Measurements from ENCODE around the gene COX4I2. TPM values are rescaled to one million over a fixed set of nuclear protein-coding genes. Genes with fewer than 3 reads are reported as not detected.

COX4I2 gene
- total and polyA plus RNA-seq, 2 donors (not counting 1 experiment from before 2014, with no cell fraction given): not detected

GRCh38 chr20:31689141-31689540 lies 51.4 kb downstream of the COX4I2 start:
- Mint-ChIP-seq H3K4me1 (peaks cover 47% of the 10 kb centered on the region), H3K27ac (no peak overlapping the region), H3K9me3 (ENCODE audit: insufficient read depth) (no peaks in the 10 kb centered on the region), H3K4me3 (no peak overlapping the region), H3K27me3 (no peaks in the 10 kb centered on the region)
- DNase-seq: no peak
- TF ChIP-seq EZH2 (IDR thresholded peaks at IDR 0.05; ENCODE audit: borderline replicate concordance, insufficient read depth, low read depth, low read length, poor library complexity, severe bottlenecking): no peak
- TF ChIP-seq CTCF (IDR thresholded peaks at IDR 0.05): no peak
- Histone ChIP-seq H3K27ac (ENCODE audit: low read length in 2 of 2) (no peak overlapping the region), H2AFZ (ENCODE audit: insufficient read depth, low read depth, low read length, poor library complexity, severe bottlenecking) (no peak overlapping the region), H3K4me3 (ENCODE audit: control extremely low read depth in 1 of 5, extremely low read depth in 1 of 5, insufficient read depth in 1 of 5, low read depth in 2 of 5, low read length in 4 of 5) (no peak overlapping the region), H4K20me1 (ENCODE audit: control insufficient read depth, insufficient read depth, low read length, poor library complexity, severe bottlenecking) (no peaks in the 10 kb centered on the region), H3K9ac (ENCODE audit: low read length) (no peak overlapping the region), H3K9me3 (ENCODE audit: control extremely low read depth in 1 of 3, control insufficient read depth in 2 of 3, insufficient read depth in 1 of 3, low read length in 2 of 3) (no peaks in the 10 kb centered on the region), H3K4me2 (replicated peaks; ENCODE audit: low read depth, low read length, poor library complexity, severe bottlenecking) (no peak overlapping the region), H3K36me3 (replicated peaks in 1 of 2; ENCODE audit: control extremely low read depth in 1 of 2, control insufficient read depth in 1 of 2, extremely low read depth in 1 of 2, insufficient read depth in 2 of 2, low read length in 1 of 2) (peaks cover 5 to 24% of the 10 kb centered on the region in 2 experiments), H3K4me1 (ENCODE audit: control insufficient read depth in 2 of 2, insufficient read depth in 2 of 2, low read length in 2 of 2) (peaks cover 32 to 42% of the 10 kb centered on the region in 2 donors), H3K27me3 (replicated peaks in 1 of 4; ENCODE audit: control extremely low read depth in 1 of 4, control insufficient read depth in 3 of 4, insufficient read depth in 4 of 4, low read length in 3 of 4) (no peaks in the 10 kb centered on the region), H3K79me2 (ENCODE audit: control insufficient read depth, insufficient read depth, low read length) (peaks cover 48% of the 10 kb centered on the region)
- intact Hi-C loops (cut with micrococcal nuclease): no loop called here
- no peak for ATAC-seq (ENCODE audit: low read depth)
- ChIA-PET CTCF (interaction anchor here (0.7 kb wide), 1 partner anchor 15 kb away, joined by 3 read pairs; no protein-coding TSS in a partner anchor), POLR2A (no interaction called here)
- WGBS (ENCODE audit: insufficient coverage): no CpG with 5 or more reads among the region's 5 CpGs

- Histone ChIP-seq H4K20me1 (ENCODE audit: control insufficient read depth, insufficient read depth, low read length, poor library complexity, severe bottlenecking) (no peaks in the 10 kb centered on the region), H3K79me2 (ENCODE audit: control insufficient read depth, insufficient read depth, low read length) (peaks cover 42% of the 10 kb centered on the region), H3K9me3 (ENCODE audit: control extremely low read depth in 1 of 3, control insufficient read depth in 2 of 3, insufficient read depth in 1 of 3, low read length in 2 of 3) (no peaks in the 10 kb centered on the region), H2AFZ (ENCODE audit: insufficient read depth, low read depth, low read length, poor library complexity, severe bottlenecking) (no peak overlapping the region), H3K9ac (ENCODE audit: low read length) (no peak overlapping the region), H3K4me3 (ENCODE audit: control extremely low read depth in 1 of 5, extremely low read depth in 1 of 5, insufficient read depth in 1 of 5, low read depth in 2 of 5, low read length in 4 of 5) (no peak overlapping the region), H3K27me3 (replicated peaks in 1 of 4; ENCODE audit: control extremely low read depth in 1 of 4, control insufficient read depth in 3 of 4, insufficient read depth in 4 of 4, low read length in 3 of 4) (no peaks in the 10 kb centered on the region), H3K4me1 (ENCODE audit: control insufficient read depth in 2 of 2, insufficient read depth in 2 of 2, low read length in 2 of 2) (peaks cover 23 to 33% of the 10 kb centered on the region in 2 donors), H3K36me3 (replicated peaks in 1 of 2; ENCODE audit: control extremely low read depth in 1 of 2, control insufficient read depth in 1 of 2, extremely low read depth in 1 of 2, insufficient read depth in 2 of 2, low read length in 1 of 2) (peaks cover 9 to 24% of the 10 kb centered on the region in 2 experiments), H3K4me2 (replicated peaks; ENCODE audit: low read depth, low read length, poor library complexity, severe bottlenecking) (no peak overlapping the region), H3K27ac (ENCODE audit: low read length in 2 of 2) (no peak overlapping the region)
- ATAC-seq (ENCODE audit: low read depth) (no peak), DNase-seq (no peak)
- H3K4me3 Mint-ChIP-seq: no peak overlapping the region
- ChIA-PET CTCF (interaction anchor here (0.6 kb wide), 1 partner anchor 36 kb away, joined by 4 read pairs; no protein-coding TSS in a partner anchor), POLR2A (no interaction called here)
- TF ChIP-seq EZH2 (IDR thresholded peaks at IDR 0.05; ENCODE audit: borderline replicate concordance, insufficient read depth, low read depth, low read length, poor library complexity, severe bottlenecking) (no peak), CTCF (IDR thresholded peaks at IDR 0.05) (no peak)
- H3K27ac Mint-ChIP-seq: no peak overlapping the region
- intact Hi-C loops (cut with micrococcal nuclease): no loop called here
- peaks cover 43% of the 10 kb centered on the region for H3K4me1 Mint-ChIP-seq
- 86% methylated on average over 2 of the region's 3 CpGs for WGBS (ENCODE audit: insufficient coverage)
- no peaks in the 10 kb centered on the region for H3K9me3 Mint-ChIP-seq (ENCODE audit: insufficient read depth)
- no peaks in the 10 kb centered on the region for H3K27me3 Mint-ChIP-seq
Measured at GRCh38 chr20:31690124-31690666, 52.5 kb downstream of the COX4I2 start.
